ENCODE results near the gene ANXA1. TPM values are rescaled to one million over a fixed set of nuclear protein-coding genes. Genes with fewer than 3 reads are reported as not detected.

Gene ANXA1
- total RNA-seq, 1 donor from 2014 or later = 32.2 TPM

DNA sequence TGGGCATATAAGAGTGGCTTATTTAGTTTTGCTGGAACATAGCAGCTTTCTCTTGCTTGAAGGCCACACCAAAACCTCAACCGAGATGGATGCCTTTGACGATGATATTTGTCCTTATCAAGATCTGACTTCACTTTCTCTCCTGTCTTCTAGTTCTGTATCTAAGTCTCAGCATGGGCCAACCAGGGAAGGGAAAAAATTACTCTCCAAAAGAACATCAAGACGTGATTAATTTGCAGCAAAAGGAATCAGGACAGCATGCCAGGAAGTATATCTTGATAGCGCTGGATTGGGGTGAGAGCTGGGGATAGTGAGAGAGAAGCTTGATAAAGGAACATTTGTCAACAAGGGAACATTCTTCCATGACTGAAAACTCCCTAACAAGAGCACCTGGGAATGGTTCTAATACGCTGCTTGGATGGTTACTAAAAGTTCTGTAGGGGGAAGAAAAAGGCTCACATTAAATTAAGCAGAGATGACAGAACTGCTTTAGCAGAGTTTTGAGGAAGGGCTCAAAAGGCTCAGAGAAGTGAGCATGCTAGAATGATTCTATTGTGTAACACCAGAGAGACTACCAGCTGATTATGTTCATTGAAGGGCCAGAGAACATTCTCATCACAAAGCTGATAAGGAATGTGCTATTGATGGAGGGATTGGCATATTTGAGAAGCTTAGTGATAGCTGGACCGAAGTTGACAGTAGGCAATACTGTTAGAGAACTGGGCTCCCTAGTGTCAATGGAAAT, 21.6 kb upstream of the ANXA1 start:
- intact Hi-C loops (cut with micrococcal nuclease) = loop anchor here (5.0 to 10.0 kb wide), 2 partner anchors 768 to 1895 kb away; partner anchors contain the start of gene CARNMT1
- Mint-ChIP-seq H3K27me3 (ENCODE audit: low read depth) (no peaks in the 10 kb centered on the region), H3K9me3 (no peaks in the 10 kb centered on the region), H3K36me3 (ENCODE audit: low read depth) (no peaks in the 10 kb centered on the region), H3K4me1 (ENCODE audit: low read depth) (peaks cover 29% of the 10 kb centered on the region), H3K27ac (no peak overlapping the region), H3K4me3 (ENCODE audit: low read depth) (no peak overlapping the region)
- no peak for DNase-seq (ENCODE audit: low spot score)

DNA sequence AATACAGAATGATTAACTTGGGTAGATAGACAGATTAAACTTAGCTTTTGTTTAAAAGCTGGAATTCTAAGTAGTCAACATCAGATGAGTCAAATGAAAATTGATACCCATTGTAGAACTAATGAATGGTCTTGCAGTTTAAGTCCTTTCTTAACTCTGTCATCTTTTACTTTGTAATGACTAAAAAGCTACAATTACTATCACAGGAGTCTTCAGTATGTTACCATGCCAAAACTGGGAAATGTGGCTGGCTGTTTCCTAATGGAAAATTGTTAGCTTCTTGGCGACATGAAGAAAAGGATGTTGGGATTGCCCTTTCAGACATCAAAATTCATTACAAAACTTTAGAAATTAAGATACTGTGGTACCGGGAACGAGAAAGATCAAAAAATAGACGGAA, 20.2 kb upstream of the ANXA1 start:
- Mint-ChIP-seq H3K27ac (peak overlapping the region; percentile 97), H3K27me3 (ENCODE audit: low read depth) (no peaks in the 10 kb centered on the region), H3K9me3 (no peaks in the 10 kb centered on the region), H3K4me1 (ENCODE audit: low read depth) (peaks cover 36% of the 10 kb centered on the region), H3K4me3 (ENCODE audit: low read depth) (peak overlapping the region; percentile 85), H3K36me3 (ENCODE audit: low read depth) (no peaks in the 10 kb centered on the region)
- DNase-seq (ENCODE audit: low spot score) = no peak
- intact Hi-C loops (cut with micrococcal nuclease) = loop anchor here (5.0 to 10.0 kb wide), 2 partner anchors 769 to 1893 kb away; partner anchors contain the start of gene CARNMT1

DNA sequence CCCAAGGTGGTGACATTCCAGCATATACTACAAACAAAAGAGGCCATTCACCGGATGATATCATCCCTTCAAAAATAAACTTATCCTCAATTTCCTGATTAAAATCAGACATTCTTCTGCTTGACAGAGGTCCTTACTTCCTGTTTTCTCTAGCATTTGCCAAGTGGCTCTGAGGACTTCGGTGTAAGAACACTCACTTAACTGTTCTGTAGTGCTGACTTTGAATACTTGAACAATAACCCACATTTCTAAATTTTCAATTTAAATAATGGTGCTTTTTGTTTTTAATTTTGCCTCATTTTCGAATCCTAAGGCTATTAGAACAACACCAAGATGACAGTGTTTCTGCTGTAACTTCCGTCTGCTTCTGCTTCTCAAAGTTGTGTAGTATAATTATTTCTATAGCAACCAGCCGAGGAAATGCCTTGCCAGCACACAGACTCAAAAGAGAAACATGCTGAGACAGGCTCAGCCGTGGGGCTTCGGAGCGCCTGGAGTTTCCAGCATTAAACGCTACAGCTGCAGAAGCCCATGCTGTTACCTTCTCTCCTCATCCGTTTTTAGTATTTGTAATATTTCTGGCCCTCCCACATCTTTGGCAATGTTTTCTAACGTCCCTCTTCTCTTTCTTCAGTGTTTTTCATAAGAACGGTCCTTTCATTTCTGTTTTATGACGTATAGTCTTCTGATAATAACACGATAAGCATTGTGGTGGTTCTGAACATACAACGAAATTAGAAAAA, 19.5 kb upstream of the ANXA1 start:
- Mint-ChIP-seq H3K36me3 (ENCODE audit: low read depth) (no peaks in the 10 kb centered on the region), H3K27me3 (ENCODE audit: low read depth) (no peaks in the 10 kb centered on the region), H3K27ac (peak overlapping the region; percentile 97), H3K9me3 (no peaks in the 10 kb centered on the region), H3K4me1 (ENCODE audit: low read depth) (peaks cover 36% of the 10 kb centered on the region), H3K4me3 (ENCODE audit: low read depth) (peak overlapping the region; percentile 85)
- intact Hi-C loops (cut with micrococcal nuclease) = loop anchor here (1.0 to 10.0 kb wide), 5 partner anchors 16 to 1893 kb away; partner anchors contain the start of gene CARNMT1
- peak; percentile 71 for DNase-seq (ENCODE audit: low spot score)

DNA sequence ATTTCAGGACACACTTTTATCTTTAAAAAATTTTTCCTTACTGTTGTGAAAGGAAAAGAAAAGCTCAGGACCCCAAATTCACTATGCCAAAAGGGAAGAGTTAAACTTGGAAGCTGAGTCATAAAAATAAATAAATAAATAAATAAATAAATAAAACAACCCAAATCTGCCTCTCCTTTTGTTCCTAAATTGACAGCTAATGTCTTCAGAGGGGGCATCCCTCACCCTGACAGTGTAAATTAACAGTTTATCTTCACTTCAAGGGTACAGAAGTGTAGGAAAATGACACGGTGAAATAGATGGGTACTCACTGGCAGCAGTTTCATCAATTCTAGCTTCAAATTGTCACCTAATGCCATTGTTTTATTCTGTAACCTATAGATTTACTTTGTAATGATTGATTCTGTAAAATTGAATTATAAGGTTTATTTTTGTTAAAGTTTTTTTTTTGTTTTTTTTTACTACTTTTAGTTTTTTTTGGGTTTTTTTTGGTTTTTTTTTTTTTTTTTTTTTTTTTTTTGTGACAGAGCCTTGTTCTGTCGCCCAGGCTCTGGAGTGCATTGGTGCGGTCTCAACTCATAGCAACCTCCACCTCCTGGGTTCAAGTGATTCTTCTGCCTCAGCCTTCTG, 18.5 kb upstream of the ANXA1 start:
- Mint-ChIP-seq H3K9me3 (no peaks in the 10 kb centered on the region), H3K4me1 (ENCODE audit: low read depth) (peaks cover 39% of the 10 kb centered on the region), H3K36me3 (ENCODE audit: low read depth) (no peaks in the 10 kb centered on the region), H3K4me3 (ENCODE audit: low read depth) (peak overlapping the region; percentile 85), H3K27me3 (ENCODE audit: low read depth) (no peaks in the 10 kb centered on the region), H3K27ac (peak overlapping the region; percentile 97)
- DNase-seq (ENCODE audit: low spot score) = no peak
- intact Hi-C loops (cut with micrococcal nuclease) = loop anchor here (5.0 to 10.0 kb wide), 2 partner anchors 771 to 1892 kb away; partner anchors contain the start of gene CARNMT1

DNA sequence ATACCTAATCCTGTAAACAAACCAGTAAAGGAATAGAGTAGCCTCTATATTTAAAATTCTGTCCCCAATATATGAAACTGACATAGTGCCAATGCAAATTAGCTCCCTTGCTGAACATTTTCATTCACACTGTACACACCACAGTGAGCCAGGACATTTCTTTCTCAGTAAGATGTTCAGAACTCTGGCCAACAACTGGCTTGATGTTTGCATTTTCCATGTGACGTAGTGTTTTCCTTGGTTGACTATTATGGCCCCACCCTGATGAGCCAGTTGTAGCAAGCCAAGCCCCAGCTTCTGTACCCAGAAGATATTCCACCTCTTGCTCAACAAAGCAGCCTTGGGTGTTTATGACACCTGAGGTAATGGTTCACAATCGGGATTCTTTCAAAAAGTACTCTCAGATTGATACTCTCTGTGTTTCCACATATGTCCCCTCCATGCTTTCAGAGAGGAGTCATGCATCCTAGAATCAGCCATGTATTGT, 17.7 kb upstream of the ANXA1 start:
- H3K4me3 Mint-ChIP-seq (ENCODE audit: low read depth) = peak overlapping the region; percentile 37
- no peak for DNase-seq (ENCODE audit: low spot score)
- peak overlapping the region; percentile 47 for H3K27ac Mint-ChIP-seq
- intact Hi-C loops (cut with micrococcal nuclease) = loop anchor here (5.0 to 10.0 kb wide), 2 partner anchors 772 to 1891 kb away; partner anchors contain the start of gene CARNMT1
- H3K9me3 Mint-ChIP-seq = no peaks in the 10 kb centered on the region
- no peaks in the 10 kb centered on the region for H3K36me3 Mint-ChIP-seq (ENCODE audit: low read depth)
- H3K4me1 Mint-ChIP-seq (ENCODE audit: low read depth) = peaks cover 37% of the 10 kb centered on the region
- no peaks in the 10 kb centered on the region for H3K27me3 Mint-ChIP-seq (ENCODE audit: low read depth)

DNA sequence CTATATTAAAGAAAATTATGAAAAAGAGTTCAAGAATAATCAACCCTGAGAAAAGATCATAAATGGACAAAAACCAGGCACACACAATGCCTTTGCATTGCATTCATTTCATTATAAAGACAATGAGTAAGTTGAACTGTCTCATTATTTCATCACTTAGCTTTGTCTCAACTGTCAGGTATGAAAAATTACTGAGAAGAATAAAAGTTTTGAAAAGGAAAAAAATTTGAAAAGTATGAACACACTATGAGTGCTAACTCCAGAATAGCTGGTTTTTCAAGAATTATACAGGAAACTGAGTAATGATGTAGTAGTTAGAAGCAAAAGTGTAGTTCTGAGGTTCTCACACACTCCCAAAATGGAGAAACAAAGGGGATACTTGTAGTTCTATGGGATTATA, 16.3 kb upstream of the ANXA1 start:
- DNase-seq (ENCODE audit: low spot score) = no peak
- H3K27ac Mint-ChIP-seq = no peak overlapping the region
- H3K9me3 Mint-ChIP-seq = no peaks in the 10 kb centered on the region
- no peak overlapping the region for H3K4me3 Mint-ChIP-seq (ENCODE audit: low read depth)
- intact Hi-C loops (cut with micrococcal nuclease) = loop anchor here (10.0 kb wide), 1 partner anchor 1889 kb away; the partner anchor contains the start of gene CARNMT1
- H3K36me3 Mint-ChIP-seq (ENCODE audit: low read depth) = no peaks in the 10 kb centered on the region
- H3K27me3 Mint-ChIP-seq (ENCODE audit: low read depth) = no peaks in the 10 kb centered on the region
- H3K4me1 Mint-ChIP-seq (ENCODE audit: low read depth) = peaks cover 26% of the 10 kb centered on the region

DNA sequence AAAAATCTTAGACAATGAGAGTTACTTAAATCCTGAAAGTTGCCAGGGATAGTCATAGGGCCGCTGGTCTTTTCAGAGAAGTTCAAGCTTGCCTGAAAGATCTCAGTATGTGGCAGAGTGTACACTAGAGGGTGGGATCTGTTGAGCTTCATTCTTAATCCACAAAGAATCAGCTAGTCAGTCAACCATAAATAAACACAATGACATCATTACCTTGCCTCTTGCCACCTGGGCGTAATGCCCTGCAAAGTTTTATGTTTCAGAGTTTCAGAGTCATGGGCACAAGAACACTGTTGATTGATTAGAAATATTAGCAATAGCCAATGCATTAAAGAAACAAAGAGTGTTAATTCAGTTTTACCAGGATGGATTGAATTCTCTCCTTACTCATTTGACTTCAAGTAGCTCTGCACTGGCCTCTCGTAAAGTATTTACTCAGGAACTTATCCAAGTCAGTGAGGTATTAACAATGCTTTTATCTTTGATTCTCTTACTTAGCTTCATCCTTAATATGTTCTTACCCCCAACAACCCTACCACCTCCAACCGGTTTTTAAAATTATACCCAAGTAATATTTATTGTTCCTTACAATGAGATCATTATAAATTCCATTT, 14.3 kb upstream of the ANXA1 start:
- Mint-ChIP-seq H3K36me3 (ENCODE audit: low read depth) (no peaks in the 10 kb centered on the region), H3K4me1 (ENCODE audit: low read depth) (peaks cover 28% of the 10 kb centered on the region), H3K27me3 (ENCODE audit: low read depth) (no peaks in the 10 kb centered on the region), H3K4me3 (ENCODE audit: low read depth) (no peak overlapping the region), H3K9me3 (no peaks in the 10 kb centered on the region), H3K27ac (no peak overlapping the region)
- DNase-seq (ENCODE audit: low spot score) = no peak
- intact Hi-C loops (cut with micrococcal nuclease) = loop anchor here (10.0 kb wide), 1 partner anchor 1887 kb away; the partner anchor contains the start of gene CARNMT1

DNA sequence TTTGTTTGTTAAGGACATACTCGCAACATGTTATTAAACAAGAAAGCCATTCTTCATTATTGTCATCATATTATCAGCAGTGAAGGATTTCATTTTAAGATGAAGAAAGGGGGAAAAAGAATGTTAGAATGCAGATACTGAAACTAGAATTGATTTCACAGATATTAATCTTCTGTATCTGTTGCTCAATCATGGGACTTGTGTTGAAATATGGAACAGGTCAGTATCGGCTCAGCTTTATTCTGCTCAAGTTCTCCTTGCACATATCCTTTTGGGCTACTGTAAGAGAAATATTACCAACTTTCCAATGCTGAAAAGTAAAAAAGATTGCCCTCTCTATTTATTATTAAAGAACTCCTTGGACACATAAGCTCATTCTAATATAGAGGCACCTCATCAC, 13.8 kb upstream of the ANXA1 start:
- Mint-ChIP-seq H3K4me3 (ENCODE audit: low read depth) (no peak overlapping the region), H3K9me3 (no peaks in the 10 kb centered on the region), H3K4me1 (ENCODE audit: low read depth) (peaks cover 28% of the 10 kb centered on the region), H3K27me3 (ENCODE audit: low read depth) (no peaks in the 10 kb centered on the region), H3K36me3 (ENCODE audit: low read depth) (no peaks in the 10 kb centered on the region), H3K27ac (no peak overlapping the region)
- DNase-seq (ENCODE audit: low spot score) = no peak
- intact Hi-C loops (cut with micrococcal nuclease) = loop anchor here (10.0 kb wide), 1 partner anchor 1887 kb away; the partner anchor contains the start of gene CARNMT1

DNA sequence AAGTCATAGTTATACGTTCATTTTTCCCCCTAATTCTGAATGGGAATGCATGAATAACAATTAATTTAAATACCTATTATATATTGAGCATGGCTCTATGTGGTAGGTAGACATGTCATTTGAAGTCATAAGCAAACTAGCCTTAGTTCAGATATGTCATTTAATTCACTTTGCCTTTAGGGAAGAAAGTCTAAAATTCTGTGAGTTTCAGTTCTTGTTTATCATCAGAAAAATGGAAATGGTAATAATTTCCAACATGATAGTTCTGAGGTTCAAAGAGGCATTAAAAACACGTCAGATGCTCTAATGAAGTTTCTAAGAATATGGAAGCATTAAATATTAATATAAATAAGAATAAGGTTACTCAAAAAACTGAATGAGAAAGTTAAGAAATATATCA, 13.1 kb upstream of the ANXA1 start:
- no peak for DNase-seq (ENCODE audit: low spot score)
- no peak overlapping the region for H3K4me3 Mint-ChIP-seq (ENCODE audit: low read depth)
- no peaks in the 10 kb centered on the region for H3K9me3 Mint-ChIP-seq
- H3K36me3 Mint-ChIP-seq (ENCODE audit: low read depth) = no peaks in the 10 kb centered on the region
- H3K27ac Mint-ChIP-seq = no peak overlapping the region
- intact Hi-C loops (cut with micrococcal nuclease) = loop anchor here (10.0 kb wide), 1 partner anchor 1886 kb away; the partner anchor contains the start of gene CARNMT1
- H3K4me1 Mint-ChIP-seq (ENCODE audit: low read depth) = peaks cover 30% of the 10 kb centered on the region
- no peaks in the 10 kb centered on the region for H3K27me3 Mint-ChIP-seq (ENCODE audit: low read depth)

DNA sequence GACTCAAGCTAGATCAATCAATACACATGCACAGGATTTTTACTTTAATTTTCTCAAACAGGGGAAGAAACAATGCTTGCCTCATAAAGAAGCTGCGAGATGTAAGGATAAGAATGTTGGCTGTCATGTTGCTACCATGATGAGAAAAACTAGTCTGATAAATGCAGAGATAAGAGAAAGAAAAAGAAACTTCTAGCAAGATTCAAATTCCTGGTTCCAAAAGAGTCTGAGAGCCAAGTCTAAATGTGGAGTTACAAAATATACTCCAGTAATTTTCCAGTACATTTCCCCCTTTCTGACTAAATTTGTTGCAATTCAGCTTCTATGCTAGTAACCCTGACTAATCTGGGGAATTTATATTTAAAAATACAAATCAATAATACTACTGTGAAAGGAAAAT, 10.4 kb upstream of the ANXA1 start:
- no peak overlapping the region for H3K4me3 Mint-ChIP-seq (ENCODE audit: low read depth)
- no peaks in the 10 kb centered on the region for H3K27me3 Mint-ChIP-seq (ENCODE audit: low read depth)
- no peak overlapping the region for H3K27ac Mint-ChIP-seq
- no peaks in the 10 kb centered on the region for H3K36me3 Mint-ChIP-seq (ENCODE audit: low read depth)
- intact Hi-C loops (cut with micrococcal nuclease) = no loop called here
- H3K9me3 Mint-ChIP-seq = no peaks in the 10 kb centered on the region
- DNase-seq (ENCODE audit: low spot score) = no peak
- H3K4me1 Mint-ChIP-seq (ENCODE audit: low read depth) = peaks cover 37% of the 10 kb centered on the region

DNA sequence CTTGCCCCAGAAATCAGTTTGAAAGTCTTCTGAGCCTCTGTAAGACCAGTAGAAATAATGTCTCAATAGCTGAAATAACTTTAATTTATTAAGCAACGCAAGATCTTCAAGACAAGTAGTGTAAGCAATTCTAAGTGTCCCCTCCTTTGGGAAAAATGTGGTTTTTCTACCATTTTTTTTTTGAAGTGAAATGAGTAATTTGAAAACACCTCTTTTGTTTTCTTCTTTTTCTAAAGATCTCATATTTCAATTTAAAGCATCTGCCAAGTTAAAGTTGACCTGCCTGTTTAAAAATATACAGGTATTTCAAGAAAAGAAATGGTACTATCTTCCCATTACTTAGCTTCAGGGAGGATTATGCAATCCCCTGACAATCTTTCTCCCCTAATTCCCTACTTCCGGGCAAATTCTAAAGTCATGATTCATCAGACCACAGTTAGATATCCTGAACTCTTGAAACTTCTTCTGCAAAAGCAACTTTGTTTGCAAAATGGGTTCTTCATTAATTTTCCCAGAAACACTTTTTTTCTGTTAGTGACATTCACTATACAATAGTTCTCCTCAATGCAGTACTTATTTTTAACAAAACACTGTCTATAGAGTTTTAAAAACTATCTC, 7.8 kb upstream of the ANXA1 start:
- Mint-ChIP-seq H3K36me3 (ENCODE audit: low read depth) (no peaks in the 10 kb centered on the region), H3K9me3 (no peaks in the 10 kb centered on the region), H3K4me3 (ENCODE audit: low read depth) (no peak overlapping the region), H3K4me1 (ENCODE audit: low read depth) (peaks cover 40% of the 10 kb centered on the region), H3K27ac (no peak overlapping the region), H3K27me3 (ENCODE audit: low read depth) (no peaks in the 10 kb centered on the region)
- DNase-seq (ENCODE audit: low spot score) = no peak
- intact Hi-C loops (cut with micrococcal nuclease) = no loop called here
